Nephron (organoid): Measurements from ENCODE around the gene SF3B3.

Experiments
- H3K27ac Mint-ChIP-seq, 3 experiments: 2 replicates each; pipeline ENCODE4 v1.8.0; 2020; ENCODE audit warnings: mixed read lengths in 3 of 3, mild to moderate bottlenecking in 2 of 3, moderate library complexity in 1 of 3
- H3K27me3 Mint-ChIP-seq: 2 replicates; pipeline ENCODE4 v1.8.0; 2021; ENCODE audit warnings: low read depth, mild to moderate bottlenecking, moderate library complexity, mixed read lengths
- H3K36me3 Mint-ChIP-seq: 2 replicates; pipeline ENCODE4 v1.8.0; 2020; ENCODE audit warnings: low read depth, mixed read lengths
- H3K4me1 Mint-ChIP-seq: 2 replicates; pipeline ENCODE4 v1.8.0; 2020; ENCODE audit warnings: mixed read lengths
- H3K4me3 Mint-ChIP-seq, 3 experiments: 2 replicates each; pipeline ENCODE4 v1.8.0; 2020; ENCODE audit warnings: mild to moderate bottlenecking in 3 of 3, mixed read lengths in 3 of 3, moderate library complexity in 2 of 3
- H3K9me3 Mint-ChIP-seq: 2 replicates; pipeline ENCODE4 v1.8.0; 2020; ENCODE audit warnings: mixed read lengths
- TF ChIP-seq, protein P1 (sequence below), 3 experiments: fragments of 200-600 bp; sonication (generic); IDR thresholded peaks; one replicate each; pipeline ENCODE4 v1.5.0; 2021; ENCODE audit warnings: antibody characterized with exemption in 3 of 3; ENCODE audit not compliant: unreplicated experiment in 3 of 3

The SF3B3 gene

DNA sequence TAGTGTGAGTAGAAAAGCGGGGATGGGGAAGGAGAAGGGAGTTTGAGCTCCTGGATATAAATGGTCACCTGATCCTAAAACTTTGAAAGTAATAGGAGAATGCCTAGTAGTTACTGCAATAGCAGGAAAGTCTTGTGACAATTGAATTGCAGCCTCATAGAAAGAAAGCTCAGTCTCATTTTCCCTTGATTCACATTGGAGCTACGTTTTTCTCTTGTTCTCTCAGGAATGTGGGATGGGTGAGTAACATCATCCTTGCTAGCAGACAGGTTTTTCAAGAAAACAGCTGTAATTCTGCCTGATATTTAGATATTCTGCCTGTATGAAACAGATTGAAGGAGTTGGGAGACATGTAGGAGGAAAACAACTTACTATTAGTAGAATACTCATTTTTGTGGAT, 25.3 kb downstream of the SF3B3 start:
- H3K27ac Mint-ChIP-seq: no peak overlapping the region
- no peak overlapping the region for H3K4me3 Mint-ChIP-seq
- H3K4me1 Mint-ChIP-seq: no peaks in the 10 kb centered on the region
- no peaks in the 10 kb centered on the region for H3K27me3 Mint-ChIP-seq
- H3K9me3 Mint-ChIP-seq: no peaks in the 10 kb centered on the region
- H3K36me3 Mint-ChIP-seq: peaks cover 83% of the 10 kb centered on the region
- TF ChIP-seq, protein P1, sequence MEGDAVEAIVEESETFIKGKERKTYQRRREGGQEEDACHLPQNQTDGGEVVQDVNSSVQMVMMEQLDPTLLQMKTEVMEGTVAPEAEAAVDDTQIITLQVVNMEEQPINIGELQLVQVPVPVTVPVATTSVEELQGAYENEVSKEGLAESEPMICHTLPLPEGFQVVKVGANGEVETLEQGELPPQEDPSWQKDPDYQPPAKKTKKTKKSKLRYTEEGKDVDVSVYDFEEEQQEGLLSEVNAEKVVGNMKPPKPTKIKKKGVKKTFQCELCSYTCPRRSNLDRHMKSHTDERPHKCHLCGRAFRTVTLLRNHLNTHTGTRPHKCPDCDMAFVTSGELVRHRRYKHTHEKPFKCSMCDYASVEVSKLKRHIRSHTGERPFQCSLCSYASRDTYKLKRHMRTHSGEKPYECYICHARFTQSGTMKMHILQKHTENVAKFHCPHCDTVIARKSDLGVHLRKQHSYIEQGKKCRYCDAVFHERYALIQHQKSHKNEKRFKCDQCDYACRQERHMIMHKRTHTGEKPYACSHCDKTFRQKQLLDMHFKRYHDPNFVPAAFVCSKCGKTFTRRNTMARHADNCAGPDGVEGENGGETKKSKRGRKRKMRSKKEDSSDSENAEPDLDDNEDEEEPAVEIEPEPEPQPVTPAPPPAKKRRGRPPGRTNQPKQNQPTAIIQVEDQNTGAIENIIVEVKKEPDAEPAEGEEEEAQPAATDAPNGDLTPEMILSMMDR (IDR thresholded peaks at IDR 0.05; ENCODE audit: unreplicated experiment in 3 of 3): no peak

DNA sequence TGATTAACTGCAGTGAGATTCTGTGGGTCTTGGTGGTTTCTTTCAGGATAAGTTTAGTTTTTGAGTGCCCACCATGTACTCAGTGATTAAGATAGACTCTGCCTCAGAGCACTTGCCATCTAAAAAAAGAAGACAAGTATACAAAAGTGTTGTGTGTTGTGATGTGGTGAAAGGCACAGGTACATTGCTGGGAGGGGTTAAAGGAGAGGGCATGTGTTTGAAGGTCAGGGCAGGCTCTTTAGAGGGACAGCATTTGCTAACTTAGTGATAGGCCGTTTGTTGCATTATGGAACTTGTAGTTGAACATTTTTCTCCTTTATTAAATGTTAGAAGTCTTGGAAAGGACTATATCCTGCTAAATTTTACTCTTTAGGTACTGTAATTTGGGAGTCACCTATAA, 26.5 kb downstream of the SF3B3 start:
- no peaks in the 10 kb centered on the region for H3K4me1 Mint-ChIP-seq
- no peaks in the 10 kb centered on the region for H3K9me3 Mint-ChIP-seq
- H3K4me3 Mint-ChIP-seq: no peak overlapping the region
- H3K27ac Mint-ChIP-seq: no peak overlapping the region
- no peaks in the 10 kb centered on the region for H3K27me3 Mint-ChIP-seq
- TF ChIP-seq, protein P1 (IDR thresholded peaks at IDR 0.05; ENCODE audit: unreplicated experiment in 3 of 3): no peak
- peaks cover 85% of the 10 kb centered on the region for H3K36me3 Mint-ChIP-seq

DNA sequence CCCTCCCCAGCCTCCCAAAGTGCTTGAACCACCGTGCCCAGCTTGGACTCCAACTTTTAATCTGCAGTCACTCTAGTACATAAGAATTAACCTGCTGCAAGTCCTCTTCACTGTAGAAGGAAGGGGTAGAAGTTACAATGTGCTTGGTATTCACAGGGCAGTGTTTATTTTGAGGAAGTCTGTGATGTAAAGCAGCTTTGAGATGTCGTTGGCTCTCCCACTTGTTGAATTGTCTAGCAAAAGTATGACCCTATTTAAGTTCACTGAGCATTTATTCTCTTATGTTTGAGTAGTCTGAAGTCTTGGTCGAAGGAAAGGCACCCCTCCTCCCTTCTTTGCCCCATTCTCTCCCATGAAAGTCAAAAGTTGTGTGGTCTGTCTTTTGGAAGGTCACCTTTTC, 28.2 kb downstream of the SF3B3 start:
- no peak overlapping the region for H3K4me3 Mint-ChIP-seq
- no peaks in the 10 kb centered on the region for H3K4me1 Mint-ChIP-seq
- no peaks in the 10 kb centered on the region for H3K27me3 Mint-ChIP-seq
- TF ChIP-seq, protein P1 (IDR thresholded peaks at IDR 0.05; ENCODE audit: unreplicated experiment in 3 of 3): no peak
- no peak overlapping the region for H3K27ac Mint-ChIP-seq
- H3K36me3 Mint-ChIP-seq: peaks cover 86% of the 10 kb centered on the region
- no peaks in the 10 kb centered on the region for H3K9me3 Mint-ChIP-seq

DNA sequence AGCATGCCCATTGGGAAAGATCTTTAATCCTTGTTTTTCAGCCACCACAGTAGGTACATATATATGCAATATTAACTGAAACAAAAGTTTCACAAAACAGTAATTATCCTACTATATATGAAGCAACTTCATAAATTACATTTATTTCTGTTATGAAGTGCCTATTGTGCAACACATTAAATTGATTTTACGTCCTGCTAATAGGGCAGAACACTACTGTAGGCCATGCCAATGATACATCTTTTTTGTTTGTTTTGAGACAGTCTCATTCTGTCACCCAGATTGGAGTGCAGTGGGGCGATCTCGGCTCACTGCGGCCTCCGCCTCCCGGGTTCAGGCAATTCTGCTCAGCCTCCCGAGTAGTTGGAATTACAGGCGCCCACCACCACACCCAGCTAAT, 29.1 kb downstream of the SF3B3 start:
- Mint-ChIP-seq H3K9me3 (no peaks in the 10 kb centered on the region), H3K27ac (no peak overlapping the region), H3K4me1 (no peaks in the 10 kb centered on the region), H3K27me3 (no peaks in the 10 kb centered on the region), H3K4me3 (no peak overlapping the region), H3K36me3 (peaks cover 87% of the 10 kb centered on the region)
- TF ChIP-seq, protein P1 (IDR thresholded peaks at IDR 0.05; ENCODE audit: unreplicated experiment in 3 of 3): no peak

DNA sequence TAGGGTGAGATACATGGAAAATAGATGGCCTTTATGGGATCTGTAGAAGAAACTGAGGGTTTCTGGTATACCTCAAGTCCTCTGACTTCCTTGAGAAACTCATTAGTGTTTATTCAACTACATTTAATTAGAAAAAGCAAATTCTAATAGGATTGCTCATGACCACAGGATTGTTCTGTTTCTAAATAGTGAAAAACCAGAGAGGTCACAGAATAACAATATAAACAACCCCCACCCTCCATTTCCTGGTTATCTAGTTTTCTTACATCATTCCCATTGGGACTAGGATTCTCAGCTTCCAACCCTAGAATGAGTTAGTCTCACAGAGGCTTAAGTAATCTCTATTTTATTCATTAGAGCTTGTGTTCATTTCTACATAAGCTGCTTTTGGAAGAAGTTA, 30.0 kb downstream of the SF3B3 start:
- TF ChIP-seq, protein P1 (IDR thresholded peaks at IDR 0.05; ENCODE audit: unreplicated experiment in 3 of 3): no peak
- no peaks in the 10 kb centered on the region for H3K27me3 Mint-ChIP-seq
- H3K4me3 Mint-ChIP-seq: no peak overlapping the region
- H3K9me3 Mint-ChIP-seq: no peaks in the 10 kb centered on the region
- peaks cover 83% of the 10 kb centered on the region for H3K36me3 Mint-ChIP-seq
- no peak overlapping the region for H3K27ac Mint-ChIP-seq
- H3K4me1 Mint-ChIP-seq: no peaks in the 10 kb centered on the region

DNA sequence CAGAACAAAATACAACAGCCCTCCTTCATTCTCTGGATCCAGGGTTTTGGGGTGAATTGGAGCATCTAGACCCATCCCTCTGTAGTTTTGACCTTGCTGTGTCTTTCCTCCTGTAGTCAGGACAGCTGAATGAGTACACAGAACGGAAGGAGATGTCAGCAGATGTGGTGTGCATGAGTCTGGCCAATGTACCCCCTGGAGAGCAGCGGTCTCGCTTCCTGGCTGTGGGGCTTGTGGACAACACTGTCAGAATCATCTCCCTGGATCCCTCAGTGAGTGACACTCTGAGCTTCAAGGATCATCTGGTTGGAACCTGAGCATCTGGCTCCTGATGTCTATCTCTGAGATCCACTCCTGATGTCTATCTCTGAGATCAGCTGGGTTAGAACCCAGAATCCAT, 32.4 kb downstream of the SF3B3 start:
- H3K9me3 Mint-ChIP-seq: no peaks in the 10 kb centered on the region
- H3K4me1 Mint-ChIP-seq: no peaks in the 10 kb centered on the region
- no peaks in the 10 kb centered on the region for H3K27me3 Mint-ChIP-seq
- H3K4me3 Mint-ChIP-seq: no peak overlapping the region
- no peak overlapping the region for H3K27ac Mint-ChIP-seq
- peaks cover 81% of the 10 kb centered on the region for H3K36me3 Mint-ChIP-seq
- TF ChIP-seq, protein P1 (IDR thresholded peaks at IDR 0.05; ENCODE audit: unreplicated experiment in 3 of 3): no peak
